DMS114 treated with DMSO at 0.1 percent for 48 hours (cell line): ENCODE data around the gene CTRB1.
"Not testable (repeated sequence)": the region's sequence is repeated elsewhere in the genome, so short reads cannot be mapped to it uniquely, and the experiment has no call there.

ENCODE experiments used
- DNase-seq: peaks from one replicate; lab custom pipeline; 2025; ENCODE audit not compliant: unreplicated experiment; lab: John Stamatoyannopoulos, UW

Gene CTRB1

GRCh38 chr16:75203667-75204409 is 14.9 kb upstream of the CTRB1 start:
- DNase-seq, result no peak

DNA sequence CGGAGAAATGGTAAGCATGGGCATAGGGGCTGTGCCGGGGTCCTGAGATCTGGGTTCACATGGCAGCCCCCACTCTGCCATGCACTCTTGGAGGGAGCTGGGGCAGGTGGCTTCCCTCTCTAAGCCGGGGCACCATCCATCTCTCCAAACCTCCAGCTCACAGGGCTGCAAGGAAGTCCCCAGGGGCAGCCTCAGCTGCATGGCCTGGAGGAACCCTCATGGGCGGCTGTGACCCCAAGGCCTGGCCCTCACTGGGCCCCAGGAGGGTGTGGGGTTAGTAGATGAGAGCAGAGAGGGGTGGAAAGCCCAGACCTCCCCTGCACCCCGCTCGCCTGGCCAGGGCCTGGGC is 14.4 kb upstream of the CTRB1 start:
- no peak for DNase-seq

GRCh38 chr16:75204905-75205304 is 13.9 kb upstream of the CTRB1 start:
- DNase-seq, result not testable (repeated sequence)

GRCh38 chr16:75205438-75205837 is 13.3 kb upstream of the CTRB1 start:
- DNase-seq, result not testable (repeated sequence)

- not testable (repeated sequence) for DNase-seq
Observed at GRCh38 chr16:75205961-75206748, 12.6 kb upstream of the CTRB1 start.

DNA sequence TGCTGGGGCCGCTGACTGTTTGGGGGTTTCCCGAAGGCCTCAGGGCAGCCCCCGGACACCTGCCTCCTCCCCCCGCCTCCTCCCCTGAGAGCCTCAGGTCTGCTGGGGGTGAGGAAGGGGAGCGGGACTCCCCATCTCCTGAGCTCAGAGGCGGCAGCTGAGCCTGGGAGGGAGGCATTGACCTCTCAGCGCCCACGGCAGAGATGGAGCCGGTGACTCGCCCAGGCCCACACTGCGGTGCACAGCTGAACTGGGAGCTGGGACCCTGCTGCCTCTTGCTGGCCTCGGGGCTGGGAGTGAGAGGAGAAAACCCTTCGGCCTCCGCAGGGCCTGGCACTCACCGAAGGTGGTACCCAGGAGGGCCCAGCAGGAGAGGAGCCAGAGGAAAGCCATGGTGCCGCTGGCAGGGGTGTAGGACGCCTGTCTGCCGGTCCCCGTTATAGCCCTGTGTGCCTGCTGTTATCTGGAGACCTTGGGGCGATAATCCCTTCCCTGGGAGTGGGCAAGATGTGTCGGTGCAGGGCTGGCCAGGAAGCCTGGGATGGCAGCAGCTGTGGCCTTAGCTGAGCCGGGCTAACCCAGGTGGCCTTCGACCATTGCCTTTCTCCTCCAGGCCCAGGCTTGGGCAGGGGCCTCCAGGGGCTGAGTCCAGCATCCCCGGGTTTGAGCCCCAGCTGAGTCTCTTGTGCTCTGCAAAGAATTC is 11.9 kb upstream of the CTRB1 start, which contains the start of gene CTRB2:
Gene CTRB2, minus strand, starts transcription at position 413 of the 703 bp plus-strand sequence. Its CDS starts 20 bp downstream, at position 393.
- DNase-seq, result no peak

- DNase-seq, result no peak
Observed at GRCh38 chr16:75207831-75208230, 11.0 kb upstream of the CTRB1 start.

- no peak for DNase-seq
Observed at GRCh38 chr16:75208242-75208825, 10.5 kb upstream of the CTRB1 start.

DNA sequence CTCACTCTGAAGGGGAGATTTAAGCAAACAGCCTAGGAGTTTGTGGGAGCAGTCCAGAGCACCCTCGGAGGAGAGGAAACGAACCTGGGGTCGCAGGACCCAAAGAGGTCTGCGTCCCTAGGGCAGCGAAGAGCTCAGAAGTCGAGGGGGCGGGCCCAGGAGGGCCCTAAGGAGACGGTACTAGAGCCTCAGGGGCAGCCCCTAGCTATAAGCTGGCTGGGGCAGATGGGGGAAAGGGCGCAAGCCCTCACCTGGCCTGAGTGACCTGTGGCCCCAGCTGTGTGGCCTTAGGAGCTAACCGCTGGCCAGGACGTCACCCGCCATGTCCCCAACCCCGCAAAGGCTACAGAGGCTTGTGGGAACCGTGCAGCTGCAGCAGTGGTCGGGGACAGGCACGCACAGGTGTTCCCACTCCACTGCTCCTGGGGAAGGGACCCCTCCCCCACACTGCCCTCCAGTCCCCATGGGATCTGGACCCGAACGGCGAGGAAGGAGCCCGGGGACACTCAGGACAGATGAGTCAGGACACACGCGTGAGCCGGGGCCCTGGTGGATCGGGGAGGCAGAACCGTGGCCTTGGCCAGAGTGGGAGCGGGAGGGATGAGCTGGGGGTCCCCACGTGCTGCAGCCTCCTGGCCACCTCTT is 9.8 kb upstream of the CTRB1 start:
- no peak for DNase-seq

GRCh38 chr16:75209514-75209913 is 9.3 kb upstream of the CTRB1 start:
- not testable (repeated sequence) for DNase-seq

- no peak for DNase-seq
Observed at GRCh38 chr16:75209944-75210343, 8.8 kb upstream of the CTRB1 start.

GRCh38 chr16:75211286-75211685 is 7.5 kb upstream of the CTRB1 start:
- DNase-seq, result not testable (repeated sequence)

DNA sequence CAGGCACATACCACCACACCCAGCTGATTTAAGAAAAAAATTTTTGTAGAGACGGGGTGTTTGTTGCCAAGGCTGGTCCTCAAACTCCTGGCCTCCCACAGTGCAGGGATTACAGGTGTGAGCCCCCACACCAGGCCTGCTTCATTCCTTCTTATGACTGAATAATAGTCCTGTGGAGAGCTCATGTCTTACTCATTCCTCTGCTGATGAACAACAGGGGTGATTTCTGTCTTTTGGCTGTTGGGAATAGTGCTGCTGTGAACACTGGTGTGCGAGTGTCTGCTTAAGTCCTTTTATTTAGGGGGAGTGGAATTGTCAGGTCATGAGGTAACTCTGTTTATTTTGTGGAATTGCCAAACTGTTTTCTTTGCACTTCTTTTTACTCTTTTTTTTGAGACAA is 2.7 kb upstream of the CTRB1 start:
- no peak for DNase-seq

- DNase-seq, result no peak
Observed at GRCh38 chr16:75216576-75216975, 2.2 kb upstream of the CTRB1 start.

- no peak for DNase-seq
Observed at GRCh38 chr16:75217389-75217851, 1.4 kb upstream of the CTRB1 start.

DNA sequence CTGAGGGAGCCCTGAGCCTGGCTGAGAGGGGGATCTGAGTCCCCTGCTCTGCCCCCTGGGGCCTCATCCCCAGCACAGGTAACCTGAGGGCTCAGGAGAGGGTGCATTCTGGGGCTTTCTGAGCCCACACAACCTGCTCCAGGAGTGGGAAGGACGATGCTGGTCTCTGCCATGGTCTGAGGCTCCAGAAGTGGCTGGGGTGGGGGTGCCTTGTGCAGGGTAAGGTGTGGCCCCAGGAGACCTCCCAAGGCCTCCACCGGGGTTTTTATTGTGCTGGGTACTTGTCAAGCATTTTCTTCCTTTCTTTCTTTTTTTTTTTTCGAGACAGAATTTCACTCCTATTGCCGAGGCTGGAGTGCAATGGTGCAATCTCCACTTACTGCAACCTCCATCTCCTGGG is 300 bp downstream of the CTRB1 start:
- DNase-seq, result no peak

- no peak for DNase-seq
Observed at GRCh38 chr16:75219838-75220237, 1.1 kb downstream of the CTRB1 start.

- no peak for DNase-seq
Observed at GRCh38 chr16:75222271-75222783, 3.5 kb downstream of the CTRB1 start.

DNA sequence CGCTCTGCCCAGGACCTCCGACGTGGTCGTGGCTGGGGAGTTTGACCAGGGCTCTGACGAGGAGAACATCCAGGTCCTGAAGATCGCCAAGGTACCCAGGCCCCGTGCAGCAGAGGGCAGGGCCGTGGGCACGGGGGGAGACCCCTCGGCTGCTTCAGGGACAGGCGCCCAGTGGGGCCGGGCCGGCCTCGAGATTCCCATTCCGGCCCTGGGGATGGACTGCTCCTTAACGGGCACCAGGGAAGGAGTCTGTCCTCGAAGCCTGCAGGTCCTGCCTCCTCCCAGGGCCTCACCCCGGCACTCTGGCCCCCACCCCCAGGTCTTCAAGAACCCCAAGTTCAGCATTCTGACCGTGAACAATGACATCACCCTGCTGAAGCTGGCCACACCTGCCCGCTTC is 4.3 kb downstream of the CTRB1 start:
- DNase-seq, result not testable (repeated sequence)

DNA sequence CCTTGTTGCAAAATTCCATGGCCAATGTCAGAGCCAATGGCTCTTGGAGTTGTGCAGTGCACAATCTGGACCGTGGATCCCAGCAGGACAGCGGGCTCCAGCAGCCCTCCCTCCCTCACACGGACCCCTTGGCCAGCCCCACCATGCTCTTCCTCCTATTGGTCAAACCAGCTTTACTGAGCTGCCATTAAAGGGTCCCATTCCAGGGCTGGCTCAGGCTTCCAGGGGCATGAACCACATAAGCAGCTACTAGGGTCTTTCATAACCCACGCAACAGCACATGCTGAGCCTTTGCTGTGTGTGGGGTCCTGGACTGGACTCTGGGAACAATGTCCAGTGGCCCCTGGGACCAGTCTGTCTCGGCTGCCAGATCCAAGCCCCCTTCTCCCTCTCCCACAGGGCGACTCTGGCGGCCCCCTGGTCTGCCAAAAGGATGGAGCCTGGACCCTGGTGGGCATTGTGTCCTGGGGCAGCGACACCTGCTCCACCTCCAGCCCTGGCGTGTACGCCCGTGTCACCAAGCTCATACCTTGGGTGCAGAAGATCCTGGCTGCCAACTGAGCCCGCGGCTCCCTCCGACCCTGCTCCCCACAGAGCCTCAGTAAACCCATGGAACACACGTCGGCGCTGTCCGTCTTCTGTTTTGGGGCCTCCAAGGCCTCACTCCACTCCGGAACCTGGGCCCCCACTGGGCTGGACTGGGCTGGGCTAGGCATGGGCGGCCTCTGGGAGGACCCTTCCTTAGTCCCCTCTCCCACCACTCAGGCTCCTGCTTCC is 5.7 kb downstream of the CTRB1 start:
- DNase-seq, result no peak
